DMS114 treated with DMSO at 0.1 percent for 48 hours (cell line): Measurements from ENCODE around the gene CDKN1A.

ENCODE experiments used
- DNase-seq: peaks from one replicate; lab custom pipeline; 2025; ENCODE audit not compliant: unreplicated experiment; lab: John Stamatoyannopoulos, UW

Gene CDKN1A

DNA sequence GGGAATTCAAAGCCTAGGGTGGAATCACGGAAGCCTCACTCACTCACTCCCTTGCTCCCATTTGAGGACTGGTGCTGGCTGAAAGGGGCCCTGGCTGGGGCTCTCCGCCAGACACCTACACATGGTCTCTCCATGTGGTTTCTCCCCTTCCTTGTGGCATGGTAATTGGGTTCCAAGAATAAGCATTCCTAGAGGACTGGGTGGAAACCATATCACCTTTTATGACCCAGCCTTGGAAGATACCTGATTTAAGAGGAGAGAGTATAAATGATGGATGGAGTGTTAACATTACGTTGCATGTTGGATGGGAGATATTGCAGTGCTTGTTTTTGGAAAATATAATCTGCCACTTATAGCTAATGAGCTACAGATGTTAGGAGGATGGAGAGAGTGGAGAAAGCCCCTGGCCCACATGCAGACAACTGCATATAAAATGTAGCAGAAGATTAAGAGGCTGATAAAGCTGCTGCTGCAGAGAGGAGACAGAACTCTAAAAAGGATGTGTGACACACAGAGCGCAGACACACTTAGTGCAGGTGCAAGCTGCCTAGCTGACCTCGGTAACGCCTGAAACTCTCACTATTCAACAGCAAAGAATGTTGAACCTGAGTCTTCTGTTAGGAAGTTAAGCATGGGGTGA is 23.3 kb upstream of the CDKN1A start:
- DNase-seq = no peak

GRCh38 chr6:36656441-36656840 is 22.1 kb upstream of the CDKN1A start:
- DNase-seq = no peak

- DNase-seq = no peak
These were observed 21.2 kb upstream of the CDKN1A start for GRCh38 chr6:36657271-36657670.

- DNase-seq = no peak
These were observed 20.5 kb upstream of the CDKN1A start for GRCh38 chr6:36657942-36658544.

DNA sequence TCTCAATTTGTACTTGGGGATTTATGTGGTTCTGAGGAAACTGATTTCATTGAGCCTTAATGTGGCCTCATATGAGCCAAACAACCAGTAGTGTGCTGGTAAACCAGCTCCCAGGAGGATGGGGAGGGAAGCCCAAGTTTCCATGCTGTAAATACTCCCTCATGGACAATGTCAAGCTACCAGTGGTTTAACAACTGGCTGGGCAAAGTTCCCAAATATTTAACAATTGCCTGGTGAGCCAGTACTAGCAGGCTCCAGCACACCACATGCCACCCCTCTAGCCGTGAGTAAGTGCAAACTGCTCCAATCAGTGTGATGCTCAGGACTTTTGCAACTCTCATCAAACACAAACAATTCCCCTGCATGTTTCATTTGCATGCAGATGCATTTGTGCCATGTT is 19.2 kb upstream of the CDKN1A start:
- no peak for DNase-seq

DNA sequence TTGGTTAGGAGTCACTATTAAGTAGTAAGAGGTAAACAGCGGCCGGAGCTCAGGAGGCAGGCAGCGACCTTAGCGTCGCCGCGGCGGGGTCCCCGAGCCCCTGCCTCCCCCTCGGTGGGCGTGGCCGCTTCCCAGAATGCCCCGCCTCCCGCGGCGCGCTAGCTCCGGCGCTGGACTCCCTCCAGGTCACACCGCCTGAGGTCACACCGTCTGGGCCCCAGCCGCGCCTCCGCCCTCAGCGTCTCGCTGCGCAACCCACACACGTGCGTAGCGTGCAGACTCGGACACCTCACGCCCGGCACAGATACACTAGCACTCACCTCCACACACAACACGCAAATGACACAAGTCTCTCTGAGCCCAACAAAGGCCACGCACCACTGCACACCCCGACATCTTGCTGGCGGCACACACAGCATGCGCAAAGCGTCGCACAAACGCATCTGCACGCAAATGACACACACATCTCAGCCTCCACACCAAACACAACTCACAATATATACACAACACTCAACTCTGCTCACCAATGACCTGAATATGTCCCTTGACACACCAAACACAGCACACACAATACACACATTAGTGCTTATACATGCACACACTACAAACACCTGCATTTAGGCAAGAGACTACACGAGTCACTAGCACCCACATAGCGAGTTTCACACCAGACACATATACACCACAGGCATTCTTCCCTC is 17.6 kb upstream of the CDKN1A start:
- no peak for DNase-seq

GRCh38 chr6:36662380-36662779 is 16.1 kb upstream of the CDKN1A start:
- DNase-seq = no peak

DNA sequence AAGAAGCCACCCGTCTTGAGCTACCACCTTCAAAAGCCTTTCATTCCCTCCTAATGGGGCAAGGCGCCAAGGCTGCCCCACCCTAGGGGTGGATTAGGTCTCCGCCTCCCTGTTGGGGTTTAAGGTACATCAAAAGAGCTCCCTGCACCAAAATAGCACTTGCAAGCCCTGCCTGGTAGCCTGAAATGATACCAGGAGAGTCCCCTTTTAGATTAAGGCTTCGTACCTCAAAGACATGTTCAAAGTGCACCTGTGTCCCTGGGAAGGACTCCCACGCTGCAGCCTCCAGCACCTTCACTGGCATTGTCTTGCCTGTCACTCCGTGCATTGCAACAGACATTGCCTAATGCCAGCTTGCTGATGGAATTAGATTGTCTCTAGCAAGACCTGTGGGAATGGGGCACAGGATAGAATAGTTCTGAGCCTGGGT is 15.7 kb upstream of the CDKN1A start:
- DNase-seq = no peak

GRCh38 chr6:36663504-36664446 is 14.7 kb upstream of the CDKN1A start:
- no peak for DNase-seq

- no peak for DNase-seq
These were observed 13.3 kb upstream of the CDKN1A start for GRCh38 chr6:36665180-36665579.

DNA sequence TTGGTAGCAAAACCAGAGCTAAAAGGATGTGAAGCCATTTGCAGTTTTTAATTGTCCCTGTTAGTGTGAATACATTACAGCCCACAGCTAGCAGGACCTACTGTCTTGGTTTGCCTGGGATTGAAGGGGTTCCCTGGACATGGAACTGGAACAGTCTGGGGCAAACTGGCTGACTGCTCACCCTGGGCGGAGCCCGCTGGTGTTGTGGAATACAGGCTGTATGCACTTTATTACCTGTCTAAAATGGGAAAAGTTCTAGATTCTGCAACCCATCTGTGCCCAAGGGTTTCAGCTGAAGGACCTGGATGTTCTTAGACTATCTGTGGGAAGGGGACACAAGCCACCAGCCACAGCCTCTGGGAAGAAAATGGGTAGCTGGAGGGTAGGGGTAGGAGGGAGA is 12.2 kb upstream of the CDKN1A start:
- DNase-seq = no peak

GRCh38 chr6:36666826-36667591 is 11.5 kb upstream of the CDKN1A start:
- DNase-seq = no peak

GRCh38 chr6:36668591-36668990 is 9.9 kb upstream of the CDKN1A start:
- DNase-seq = no peak

GRCh38 chr6:36669002-36669401 is 9.5 kb upstream of the CDKN1A start:
- no peak for DNase-seq

DNA sequence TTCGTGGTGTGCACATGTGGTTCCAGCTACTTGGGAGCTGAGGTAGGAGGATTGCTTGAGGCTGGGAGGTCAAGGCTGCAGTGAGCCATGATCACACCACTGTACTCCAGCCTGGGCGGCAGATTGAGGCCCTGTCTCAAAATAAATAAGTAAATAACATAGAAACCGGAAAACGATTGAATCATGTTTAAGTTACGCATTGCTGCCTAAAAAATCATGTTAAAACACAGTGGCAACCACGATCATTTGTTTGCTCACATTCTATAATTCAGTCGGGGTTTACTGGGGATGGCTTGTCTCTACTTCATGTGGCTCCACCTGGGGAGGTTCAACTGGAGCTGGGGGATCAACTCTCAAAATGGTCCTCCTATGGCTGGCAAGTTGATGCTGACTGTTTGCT is 8.2 kb upstream of the CDKN1A start:
- no peak for DNase-seq

- DNase-seq = no peak
These were observed 6.7 kb upstream of the CDKN1A start for GRCh38 chr6:36671687-36672375.

- DNase-seq = no peak
These were observed 4.6 kb upstream of the CDKN1A start for GRCh38 chr6:36673882-36674281.

GRCh38 chr6:36674942-36675341 is 3.6 kb upstream of the CDKN1A start:
- no peak for DNase-seq

DNA sequence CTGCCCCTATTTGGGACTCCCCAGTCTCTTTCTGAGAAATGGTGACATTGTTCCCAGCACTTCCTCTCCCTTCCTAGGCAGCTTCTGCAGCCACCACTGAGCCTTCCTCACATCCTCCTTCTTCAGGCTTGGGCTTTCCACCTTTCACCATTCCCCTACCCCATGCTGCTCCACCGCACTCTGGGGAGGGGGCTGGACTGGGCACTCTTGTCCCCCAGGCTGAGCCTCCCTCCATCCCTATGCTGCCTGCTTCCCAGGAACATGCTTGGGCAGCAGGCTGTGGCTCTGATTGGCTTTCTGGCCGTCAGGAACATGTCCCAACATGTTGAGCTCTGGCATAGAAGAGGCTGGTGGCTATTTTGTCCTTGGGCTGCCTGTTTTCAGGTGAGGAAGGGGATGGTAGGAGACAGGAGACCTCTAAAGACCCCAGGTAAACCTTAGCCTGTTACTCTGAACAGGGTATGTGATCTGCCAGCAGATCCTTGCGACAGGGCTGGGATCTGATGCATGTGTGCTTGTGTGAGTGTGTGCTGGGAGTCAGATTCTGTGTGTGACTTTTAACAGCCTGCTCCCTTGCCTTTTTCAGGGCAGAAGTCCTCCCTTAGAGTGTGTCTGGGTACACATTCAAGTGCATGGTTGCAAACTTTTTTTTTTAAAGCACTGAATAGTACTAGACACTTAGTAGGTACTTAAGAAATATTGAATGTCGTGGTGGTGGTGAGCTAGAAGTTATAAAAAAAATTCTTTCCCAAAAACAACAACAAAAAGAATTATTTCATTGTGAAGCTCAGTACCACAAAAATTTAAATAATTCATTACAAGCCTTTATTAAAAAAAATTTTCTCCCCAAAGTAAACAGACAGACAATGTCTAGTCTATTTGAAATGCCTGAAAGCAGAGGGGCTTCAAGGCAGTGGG is 2.1 kb upstream of the CDKN1A start:
- no peak for DNase-seq
